Measurements from ENCODE around the gene ENTHD1.
A peak's percentile ranks its signal among the peaks of the same experiment; 100 is the strongest.
"Not testable (repeated sequence)": the region's sequence is repeated elsewhere in the genome, so short reads cannot be mapped to it uniquely, and the experiment has no call there.

ENTHD1 gene

DNA sequence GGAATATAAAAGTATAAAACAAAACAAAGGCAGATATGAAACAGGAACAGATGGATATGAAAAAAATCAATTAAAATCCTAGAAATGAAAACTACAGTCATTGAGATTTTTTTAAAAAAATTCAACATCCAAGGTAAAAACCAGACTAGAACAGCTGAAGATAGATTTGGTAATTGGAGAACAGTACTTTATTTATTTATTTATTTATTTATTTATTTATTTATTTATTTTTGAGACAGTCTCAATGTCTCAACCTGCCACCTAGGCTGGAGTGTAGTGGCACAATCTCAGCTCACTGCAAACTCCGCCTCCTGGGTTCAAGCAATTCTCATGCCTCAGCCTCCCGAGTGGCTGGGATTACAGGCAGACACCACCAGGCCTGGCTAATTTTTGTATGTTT, 23.8 kb downstream of the ENTHD1 start:
- H3K27ac ChIP-seq (ENCODE audit: extremely low read depth, low read depth, low read length); POLR2A ChIA-PET; H3K36me3 ChIP-seq (ENCODE audit: control insufficient read depth in 2 of 2, insufficient read depth in 1 of 2, low read length in 2 of 2); CTCF ChIA-PET; H3K4me1 ChIP-seq (ENCODE audit: control insufficient read depth, insufficient read depth, low read length); H3K9me3 ChIP-seq (ENCODE audit: control insufficient read depth, insufficient read depth, low read depth, low read length); H3K4me3 ChIP-seq (ENCODE audit: low read depth, low read length): not testable (repeated sequence)
- peak; percentile 33; the same call in 1 of the 2 replicates for TF ChIP-seq ZNF654 (tag by site-specific recombination; IDR thresholded peaks at IDR 0.05; ENCODE audit: low read depth)
- peak; percentile 44; the same call in 1 of the 2 replicates for TF ChIP-seq ZNF580 (tag by site-specific recombination; IDR thresholded peaks at IDR 0.05)
- peak; percentile 62; the same call in 1 of the 2 replicates for TF ChIP-seq ZNF223 (tag by site-specific recombination; IDR thresholded peaks at IDR 0.05)
- 0 out of 2 replicates have a peak, but pooled peaks have one; percentile 36 for TF ChIP-seq RBAK (tag by site-specific recombination; IDR thresholded peaks at IDR 0.05)
- peak; percentile 83 for TF ChIP-seq ZNF623 (tag by site-specific recombination; IDR thresholded peaks at IDR 0.05)
- TF ChIP-seq ZNF629 (tag by site-specific recombination; IDR thresholded peaks at IDR 0.05) = peak; percentile 59; the same call in 1 of the 2 replicates
- TF ChIP-seq ZNF266 (tag by site-specific recombination; IDR thresholded peaks at IDR 0.05; ENCODE audit: low read depth) = peak; percentile 90
- peak; percentile 71; the same call in 1 of the 2 replicates for TF ChIP-seq ZNF558 (tag by site-specific recombination; IDR thresholded peaks at IDR 0.05)
- TF ChIP-seq ZNF555 (tag by site-specific recombination; conservative IDR thresholded peaks at IDR 0.05) = peak; percentile 91
- TF ChIP-seq ZNF426 (tag by site-specific recombination; IDR thresholded peaks at IDR 0.05) = peak; percentile 95
- peak; percentile 92 for TF ChIP-seq ZNF292 (tag by site-specific recombination; IDR thresholded peaks at IDR 0.05; ENCODE audit: borderline replicate concordance, low read depth)
- TF ChIP-seq SP3 (tag by site-specific recombination; IDR thresholded peaks at IDR 0.05) = peak; percentile 24; the same call in 1 of the 2 replicates
- peak; percentile 60; the same call in 1 of the 2 replicates for TF ChIP-seq ZBTB21 (tag by site-specific recombination; IDR thresholded peaks at IDR 0.05)
- peak; percentile 42; the same call in 1 of the 2 replicates for TF ChIP-seq ZNF138 (tag by site-specific recombination; IDR thresholded peaks at IDR 0.05; ENCODE audit: borderline replicate concordance)
- peak; percentile 68; the same call in 1 of the 2 replicates for TF ChIP-seq ZNF664 (tag by site-specific recombination; IDR thresholded peaks at IDR 0.05)
- peak; percentile 79 for TF ChIP-seq ZNF510 (tag by site-specific recombination; IDR thresholded peaks at IDR 0.05; ENCODE audit: insufficient replicate concordance)
- TF ChIP-seq ZNF791 (tag by site-specific recombination; IDR thresholded peaks at IDR 0.05) = peak; percentile 64; the same call in 1 of the 2 replicates
- peak; percentile 88 for TF ChIP-seq ZNF140 (tag by site-specific recombination; IDR thresholded peaks at IDR 0.05)
- peak; percentile 96 for TF ChIP-seq ZNF433 (tag by site-specific recombination; IDR thresholded peaks at IDR 0.05; ENCODE audit: low read depth)
- TF ChIP-seq ZBTB1 (tag by site-specific recombination; IDR thresholded peaks at IDR 0.05) = 0 out of 2 replicates have a peak, but pooled peaks have one; percentile 16
- peak; percentile 31; the same call in 1 of the 2 replicates for TF ChIP-seq GLI2 (tag by site-specific recombination; IDR thresholded peaks at IDR 0.05; ENCODE audit: borderline replicate concordance, low read depth)
- 0 out of 2 replicates have a peak, but pooled peaks have one; percentile 85 for TF ChIP-seq ZNF514 (tag by site-specific recombination; IDR thresholded peaks at IDR 0.05)
- TF ChIP-seq ZBTB8A (tag by site-specific recombination; IDR thresholded peaks at IDR 0.05) = peak; percentile 80
- TF ChIP-seq ZNF518A (tag by site-specific recombination; conservative IDR thresholded peaks at IDR 0.05; ENCODE audit: low read depth) = peak; percentile 93
- TF ChIP-seq, protein P1, sequence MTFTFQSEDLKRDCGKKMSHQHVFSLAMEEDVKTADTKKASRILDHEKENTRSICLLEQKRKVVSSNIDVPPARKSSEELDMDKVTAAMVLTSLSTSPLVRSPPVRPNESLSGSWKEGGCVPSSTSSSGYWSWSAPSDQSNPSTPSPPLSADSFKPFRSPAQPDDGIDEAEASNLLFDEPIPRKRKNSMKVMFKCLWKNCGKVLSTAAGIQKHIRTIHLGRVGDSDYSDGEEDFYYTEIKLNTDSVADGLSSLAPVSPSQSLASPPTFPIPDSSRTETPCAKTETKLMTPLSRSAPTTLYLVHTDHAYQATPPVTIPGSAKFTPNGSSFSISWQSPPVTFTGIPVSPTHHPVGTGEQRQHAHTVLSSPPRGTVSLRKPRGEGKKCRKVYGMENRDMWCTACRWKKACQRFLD (tag by site-specific recombination; IDR thresholded peaks at IDR 0.05) = 0 out of 2 replicates have a peak, but pooled peaks have one; percentile 24
- TF ChIP-seq ZNF560 (tag by site-specific recombination; IDR thresholded peaks at IDR 0.05; ENCODE audit: borderline replicate concordance) = 0 out of 2 replicates have a peak, but pooled peaks have one; percentile 50
- TF ChIP-seq REST (tag by site-specific recombination; IDR thresholded peaks at IDR 0.05) = peak; percentile 68; the same call in 1 of the 2 replicates
- TF ChIP-seq ZFP37 (tag by site-specific recombination; IDR thresholded peaks at IDR 0.05) = peak; percentile 83; the same call in 1 of the 2 replicates
